LNCaP clone FGC (cell line): ENCODE results near the gene TMEM132D.

ENCODE experiments used
- DNase-seq: peaks from one replicate; pipeline ENCODE4 v3.0.0-alpha.2; 2011; ENCODE audit warnings: low read depth
- H3K4me3 ChIP-seq: 2 replicates; pipeline ENCODE4 v1.5.1; 2011; ENCODE audit warnings: mild to moderate bottlenecking, low read depth, low read length, control low read depth
- CTCF ChIP-seq: IDR thresholded peaks from 2 replicates; pipeline ENCODE4 v1.5.1; 2012; ENCODE audit warnings: mild to moderate bottlenecking; ENCODE audit not compliant: control insufficient read depth, insufficient read depth; ENCODE audit errors: extremely low read depth

TMEM132D gene

GRCh38 chr12:129862561-129863175 is 41.2 kb downstream of the TMEM132D start:
- no peak for DNase-seq
- H3K4me3 ChIP-seq: no peak overlapping the region
- no peak for TF ChIP-seq CTCF

GRCh38 chr12:129861951-129862350 is 41.9 kb downstream of the TMEM132D start:
- H3K4me3 ChIP-seq: no peak overlapping the region
- no peak for TF ChIP-seq CTCF
- DNase-seq: no peak

GRCh38 chr12:129854591-129854990 is 49.2 kb downstream of the TMEM132D start:
- no peak for DNase-seq
- TF ChIP-seq CTCF: no peak

GRCh38 chr12:129851296-129851695 is 52.5 kb downstream of the TMEM132D start:
- TF ChIP-seq CTCF: no peak
- no peak overlapping the region for H3K4me3 ChIP-seq
- no peak for DNase-seq

More at GRCh38 chr12:129854591-129854990, 49.2 kb downstream of the TMEM132D start:
- H3K4me3 ChIP-seq: no peak overlapping the region

GRCh38 chr12:129848876-129849275 is 54.9 kb downstream of the TMEM132D start:
- no peak for DNase-seq
- no peak for TF ChIP-seq CTCF
- no peak overlapping the region for H3K4me3 ChIP-seq

- DNase-seq: no peak
- no peak overlapping the region for H3K4me3 ChIP-seq
- no peak for TF ChIP-seq CTCF
Observed at GRCh38 chr12:129847063-129847462, 56.8 kb downstream of the TMEM132D start.

- no peak overlapping the region for H3K4me3 ChIP-seq
- DNase-seq: no peak
- TF ChIP-seq CTCF: no peak
Observed at GRCh38 chr12:129844662-129845220, 59.1 kb downstream of the TMEM132D start.
